Nephron (organoid): Measurements from ENCODE around the gene GUF1.

Experiments
- H3K27ac Mint-ChIP-seq, 3 experiments: 2 replicates each; pipeline ENCODE4 v1.8.0; 2020; ENCODE audit warnings: mixed read lengths in 3 of 3, mild to moderate bottlenecking in 2 of 3, moderate library complexity in 1 of 3
- H3K27me3 Mint-ChIP-seq: 2 replicates; pipeline ENCODE4 v1.8.0; 2021; ENCODE audit warnings: low read depth, mild to moderate bottlenecking, moderate library complexity, mixed read lengths
- H3K36me3 Mint-ChIP-seq: 2 replicates; pipeline ENCODE4 v1.8.0; 2020; ENCODE audit warnings: low read depth, mixed read lengths
- H3K4me1 Mint-ChIP-seq: 2 replicates; pipeline ENCODE4 v1.8.0; 2020; ENCODE audit warnings: mixed read lengths
- H3K4me3 Mint-ChIP-seq, 3 experiments: 2 replicates each; pipeline ENCODE4 v1.8.0; 2020; ENCODE audit warnings: mild to moderate bottlenecking in 3 of 3, mixed read lengths in 3 of 3, moderate library complexity in 2 of 3
- H3K9me3 Mint-ChIP-seq: 2 replicates; pipeline ENCODE4 v1.8.0; 2020; ENCODE audit warnings: mixed read lengths
- CTCF ChIP-seq, 3 experiments: fragments of 200-600 bp; sonication (generic); IDR thresholded peaks; one replicate each; pipeline ENCODE4 v1.5.0; 2021; ENCODE audit warnings: antibody characterized with exemption in 3 of 3; ENCODE audit not compliant: unreplicated experiment in 3 of 3

Gene GUF1

GRCh38 chr4:44646151-44646550 lies 32.1 kb upstream of the GUF1 start:
- no peak for TF ChIP-seq CTCF (IDR thresholded peaks at IDR 0.05; ENCODE audit: unreplicated experiment in 3 of 3)
- Mint-ChIP-seq H3K4me1 (no peaks in the 10 kb centered on the region), H3K27ac (no peak overlapping the region)

GRCh38 chr4:44651425-44651824 lies 26.8 kb upstream of the GUF1 start, which contains the start of gene YIPF7:
Gene YIPF7, minus strand, starts transcription at chr4:44651625. Its CDS starts 1,525 bp downstream, at chr4:44650100.
- Mint-ChIP-seq H3K36me3 (no peaks in the 10 kb centered on the region), H3K27me3 (no peaks in the 10 kb centered on the region), H3K4me1 (no peaks in the 10 kb centered on the region), H3K27ac (no peak within 1 kb of the TSS), H3K9me3 (no peaks in the 10 kb centered on the region), H3K4me3 (peak within 1 kb of the TSS in 2 of 3 experiments; percentile 48 to 59)
- no peak for TF ChIP-seq CTCF (IDR thresholded peaks at IDR 0.05; ENCODE audit: unreplicated experiment in 3 of 3)

More at GRCh38 chr4:44646151-44646550, 32.1 kb upstream of the GUF1 start:
- Mint-ChIP-seq H3K4me3 (no peak overlapping the region), H3K9me3 (peaks cover 13% of the 10 kb centered on the region), H3K36me3 (no peaks in the 10 kb centered on the region), H3K27me3 (no peaks in the 10 kb centered on the region)

GRCh38 chr4:44652002-44652401 lies 26.2 kb upstream of the GUF1 start:
- H3K27me3 Mint-ChIP-seq = no peaks in the 10 kb centered on the region
- H3K4me1 Mint-ChIP-seq = no peaks in the 10 kb centered on the region
- H3K9me3 Mint-ChIP-seq = no peaks in the 10 kb centered on the region
- TF ChIP-seq CTCF (IDR thresholded peaks at IDR 0.05; ENCODE audit: unreplicated experiment in 3 of 3) = no peak
- no peaks in the 10 kb centered on the region for H3K36me3 Mint-ChIP-seq
- H3K4me3 Mint-ChIP-seq = no peak overlapping the region
- H3K27ac Mint-ChIP-seq = no peak overlapping the region

GRCh38 chr4:44660396-44660795 lies 17.8 kb upstream of the GUF1 start:
- TF ChIP-seq CTCF (IDR thresholded peaks at IDR 0.05; ENCODE audit: unreplicated experiment in 3 of 3) = no peak
- Mint-ChIP-seq H3K36me3 (no peaks in the 10 kb centered on the region), H3K9me3 (no peaks in the 10 kb centered on the region), H3K27ac (no peak overlapping the region), H3K4me3 (no peak overlapping the region), H3K4me1 (no peaks in the 10 kb centered on the region), H3K27me3 (no peaks in the 10 kb centered on the region)

- Mint-ChIP-seq H3K4me3 (no peak overlapping the region), H3K4me1 (no peaks in the 10 kb centered on the region), H3K9me3 (no peaks in the 10 kb centered on the region), H3K27me3 (no peaks in the 10 kb centered on the region), H3K27ac (no peak overlapping the region), H3K36me3 (no peaks in the 10 kb centered on the region)
- no peak for TF ChIP-seq CTCF (IDR thresholded peaks at IDR 0.05; ENCODE audit: unreplicated experiment in 3 of 3)
These were observed 16.1 kb upstream of the GUF1 start for GRCh38 chr4:44661940-44662622.

GRCh38 chr4:44662623-44663005 lies 15.6 kb upstream of the GUF1 start:
- Mint-ChIP-seq H3K27ac (no peak overlapping the region), H3K27me3 (peaks cover 3% of the 10 kb centered on the region), H3K4me3 (no peak overlapping the region), H3K9me3 (no peaks in the 10 kb centered on the region), H3K4me1 (no peaks in the 10 kb centered on the region), H3K36me3 (no peaks in the 10 kb centered on the region)
- no peak for TF ChIP-seq CTCF (IDR thresholded peaks at IDR 0.05; ENCODE audit: unreplicated experiment in 3 of 3)
